ENCODE results near the gene VGLL2. TPM values are rescaled to one million over a fixed set of nuclear protein-coding genes. Genes with fewer than 3 reads are reported as not detected.

VGLL2 gene
- total and polyA plus RNA-seq, 2 donors (not counting 3 experiments of a cell fraction or from before 2014, with no cell fraction given), result not detected

DNA sequence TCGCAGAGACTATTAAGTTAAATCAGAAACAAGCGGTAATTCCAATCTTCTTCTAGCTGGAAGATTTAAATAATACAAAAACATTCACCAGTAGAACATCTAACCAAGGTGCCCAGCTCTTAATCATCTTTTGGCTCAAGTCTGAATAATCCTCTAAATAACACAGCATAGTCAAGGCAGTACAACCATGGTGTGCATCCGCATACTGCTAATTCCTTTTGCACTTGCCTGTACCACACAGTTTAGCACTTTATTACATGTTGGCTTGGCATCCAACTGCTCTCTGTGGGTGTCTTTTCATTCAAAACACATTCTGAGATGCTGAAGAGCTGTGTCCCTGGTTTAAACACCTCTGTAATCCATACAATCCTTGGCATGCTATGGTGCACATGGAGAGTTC lies 42.3 kb downstream of the VGLL2 start:
- intact Hi-C loops (cut with micrococcal nuclease), result no loop called here
- Histone ChIP-seq H3K9ac (replicated peaks; ENCODE audit: extremely low read depth, insufficient read depth, low read length) (no peak overlapping the region), H3K4me3 (replicated peaks in 1 of 3; ENCODE audit: insufficient read depth in 1 of 3, low read depth in 1 of 3, low read length in 3 of 3) (no peak overlapping the region), H3K4me2 (ENCODE audit: insufficient read depth, low read length) (no peak overlapping the region), H3K4me1 (ENCODE audit: control insufficient read depth, extremely low read depth, insufficient read depth, low read length) (no peaks in the 10 kb centered on the region), H2AFZ (ENCODE audit: low read depth, low read length) (no peak overlapping the region), H3K27ac (ENCODE audit: insufficient read depth, low read depth, low read length) (no peak overlapping the region), H3K9me3 (replicated peaks; ENCODE audit: control insufficient read depth, insufficient read depth, low read length) (no peaks in the 10 kb centered on the region), H3K27me3 (ENCODE audit: control insufficient read depth in 2 of 2, insufficient read depth in 2 of 2, low read length in 2 of 2) (no peaks in the 10 kb centered on the region), H3K36me3 (ENCODE audit: control insufficient read depth in 2 of 2, extremely low read depth in 1 of 2, insufficient read depth in 2 of 2, low read length in 2 of 2) (no peaks in the 10 kb centered on the region), H4K20me1 (replicated peaks; ENCODE audit: control insufficient read depth, extremely low read depth, insufficient read depth, low read length) (no peaks in the 10 kb centered on the region), H3K9me1 (replicated peaks; ENCODE audit: control insufficient read depth, extremely low read depth, insufficient read depth, low read length) (no peaks in the 10 kb centered on the region), H3K79me2 (ENCODE audit: control insufficient read depth, insufficient read depth, low read length) (no peaks in the 10 kb centered on the region)
- ChIA-PET POLR2A (no interaction called here), CTCF (no interaction called here)
- FAIRE-seq (no peak), DNase-seq (ENCODE audit: low read depth, low spot score) (no peak)
- TF ChIP-seq POLR2AphosphoS5 (IDR thresholded peaks at IDR 0.05; ENCODE audit: insufficient read depth, low read depth, low read length), result no peak
- BruUV-seq (replicated peaks), result no TSS peak
- dilution Hi-C loops (cut with MboI; ENCODE audit: extremely low pct_ligation_motif_present, low sequenced_read_pairs), result no loop called here

DNA sequence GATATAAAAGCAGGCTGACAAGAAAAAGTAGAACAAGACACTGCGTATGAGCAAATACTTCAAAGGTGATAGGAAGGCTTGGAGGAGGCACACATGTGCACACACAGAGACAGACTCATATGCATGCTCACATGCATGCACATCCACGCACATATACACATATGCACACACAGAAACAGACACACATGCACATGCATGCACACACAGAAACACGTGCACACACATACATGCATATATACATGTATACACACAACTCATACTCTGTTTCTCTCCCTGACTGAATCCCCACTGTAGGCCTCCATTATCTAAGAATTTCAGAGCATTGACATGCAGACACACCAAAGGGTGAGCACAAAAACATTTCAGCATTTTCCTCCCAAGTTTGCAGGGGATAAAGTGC lies 43.7 kb downstream of the VGLL2 start:
- no peak overlapping the region for H3K9ac ChIP-seq (replicated peaks; ENCODE audit: extremely low read depth, insufficient read depth, low read length)
- ChIA-PET CTCF (no interaction called here), POLR2A (no interaction called here)
- no peaks in the 10 kb centered on the region for H4K20me1 ChIP-seq (replicated peaks; ENCODE audit: control insufficient read depth, extremely low read depth, insufficient read depth, low read length)
- BruUV-seq (replicated peaks), result no TSS peak
- dilution Hi-C loops (cut with MboI; ENCODE audit: extremely low pct_ligation_motif_present, low sequenced_read_pairs), result no loop called here
- no peaks in the 10 kb centered on the region for H3K27me3 ChIP-seq (ENCODE audit: control insufficient read depth in 2 of 2, insufficient read depth in 2 of 2, low read length in 2 of 2)
- H3K9me3 ChIP-seq (replicated peaks; ENCODE audit: control insufficient read depth, insufficient read depth, low read length), result no peaks in the 10 kb centered on the region
- H3K27ac ChIP-seq (ENCODE audit: insufficient read depth, low read depth, low read length), result no peak overlapping the region
- FAIRE-seq (no peak), DNase-seq (ENCODE audit: low read depth, low spot score) (no peak)
- no peak overlapping the region for H3K4me3 ChIP-seq (replicated peaks in 1 of 3; ENCODE audit: insufficient read depth in 1 of 3, low read depth in 1 of 3, low read length in 3 of 3)
- TF ChIP-seq POLR2AphosphoS5 (IDR thresholded peaks at IDR 0.05; ENCODE audit: insufficient read depth, low read depth, low read length) (no peak), GATA2 (IDR thresholded peaks at IDR 0.05; ENCODE audit: insufficient read depth, insufficient read length, low read depth, low read length) (no peak), POLR2A (IDR thresholded peaks at IDR 0.05; ENCODE audit: low read depth, low read length) (no peak), EZH2 (IDR thresholded peaks at IDR 0.05; ENCODE audit: borderline replicate concordance, low read depth, low read length, severe bottlenecking) (no peak), FOS (IDR thresholded peaks at IDR 0.05; ENCODE audit: borderline replicate concordance, insufficient read depth, low read length) (no peak), JUN (IDR thresholded peaks at IDR 0.05; ENCODE audit: borderline replicate concordance, insufficient read depth, insufficient read length, low read depth) (no peak), MYC (IDR thresholded peaks at IDR 0.05; ENCODE audit: low read depth, low read length) (no peak)
- TF ChIP-seq, protein P1, sequence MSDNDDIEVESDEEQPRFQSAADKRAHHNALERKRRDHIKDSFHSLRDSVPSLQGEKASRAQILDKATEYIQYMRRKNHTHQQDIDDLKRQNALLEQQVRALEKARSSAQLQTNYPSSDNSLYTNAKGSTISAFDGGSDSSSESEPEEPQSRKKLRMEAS (IDR thresholded peaks at IDR 0.05; ENCODE audit: insufficient read depth, insufficient read length), result no peak
- TF ChIP-seq, protein P2, sequence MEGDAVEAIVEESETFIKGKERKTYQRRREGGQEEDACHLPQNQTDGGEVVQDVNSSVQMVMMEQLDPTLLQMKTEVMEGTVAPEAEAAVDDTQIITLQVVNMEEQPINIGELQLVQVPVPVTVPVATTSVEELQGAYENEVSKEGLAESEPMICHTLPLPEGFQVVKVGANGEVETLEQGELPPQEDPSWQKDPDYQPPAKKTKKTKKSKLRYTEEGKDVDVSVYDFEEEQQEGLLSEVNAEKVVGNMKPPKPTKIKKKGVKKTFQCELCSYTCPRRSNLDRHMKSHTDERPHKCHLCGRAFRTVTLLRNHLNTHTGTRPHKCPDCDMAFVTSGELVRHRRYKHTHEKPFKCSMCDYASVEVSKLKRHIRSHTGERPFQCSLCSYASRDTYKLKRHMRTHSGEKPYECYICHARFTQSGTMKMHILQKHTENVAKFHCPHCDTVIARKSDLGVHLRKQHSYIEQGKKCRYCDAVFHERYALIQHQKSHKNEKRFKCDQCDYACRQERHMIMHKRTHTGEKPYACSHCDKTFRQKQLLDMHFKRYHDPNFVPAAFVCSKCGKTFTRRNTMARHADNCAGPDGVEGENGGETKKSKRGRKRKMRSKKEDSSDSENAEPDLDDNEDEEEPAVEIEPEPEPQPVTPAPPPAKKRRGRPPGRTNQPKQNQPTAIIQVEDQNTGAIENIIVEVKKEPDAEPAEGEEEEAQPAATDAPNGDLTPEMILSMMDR (IDR thresholded peaks at IDR 0.05; ENCODE audit: extremely low read depth in 1 of 2, insufficient read depth in 1 of 2, low read depth in 1 of 2, low read length in 2 of 2), result no peak
- H3K4me2 ChIP-seq (ENCODE audit: insufficient read depth, low read length), result no peak overlapping the region
- no peaks in the 10 kb centered on the region for H3K4me1 ChIP-seq (ENCODE audit: control insufficient read depth, extremely low read depth, insufficient read depth, low read length)
- H3K36me3 ChIP-seq (ENCODE audit: control insufficient read depth in 2 of 2, extremely low read depth in 1 of 2, insufficient read depth in 2 of 2, low read length in 2 of 2), result no peaks in the 10 kb centered on the region
- H3K79me2 ChIP-seq (ENCODE audit: control insufficient read depth, insufficient read depth, low read length), result no peaks in the 10 kb centered on the region
- intact Hi-C loops (cut with micrococcal nuclease), result no loop called here
- no peaks in the 10 kb centered on the region for H3K9me1 ChIP-seq (replicated peaks; ENCODE audit: control insufficient read depth, extremely low read depth, insufficient read depth, low read length)
- no peak overlapping the region for H2AFZ ChIP-seq (ENCODE audit: low read depth, low read length)
